Stomach smooth muscle (tissue), 2 donors: Measurements from ENCODE around the gene FLVCR2.

ENCODE experiments used
- H3K27ac ChIP-seq: one replicate; pipeline ENCODE4 v1.7.0; 2013; ENCODE audit warnings: mild to moderate bottlenecking, low read length, inconsistent platforms
- H3K27me3 ChIP-seq, 2 donors: one replicate each; pipeline ENCODE4 v1.7.0; 2013; ENCODE audit warnings: low read length in 2 of 2; ENCODE audit not compliant: insufficient read depth in 2 of 2, control insufficient read depth in 1 of 2
- H3K36me3 ChIP-seq, 2 donors: one replicate each; pipeline ENCODE4 v1.7.0; 2013; ENCODE audit warnings: low read length in 2 of 2; ENCODE audit not compliant: control insufficient read depth in 2 of 2, insufficient read depth in 2 of 2
- H3K4me1 ChIP-seq: one replicate; pipeline ENCODE4 v1.7.0; 2013; ENCODE audit warnings: low read length; ENCODE audit not compliant: control insufficient read depth, insufficient read depth
- H3K4me3 ChIP-seq, 2 donors: one replicate each; pipeline ENCODE4 v1.7.0; 2013; ENCODE audit warnings: low read length in 2 of 2
- H3K9ac ChIP-seq, 2 donors: one replicate each; pipeline ENCODE4 v1.7.0; 2013; ENCODE audit warnings: low read length in 2 of 2, mild to moderate bottlenecking in 1 of 2
- H3K9me3 ChIP-seq, 2 donors: one replicate each; pipeline ENCODE4 v1.7.0; 2013; ENCODE audit warnings: low read length in 2 of 2; ENCODE audit not compliant: control insufficient read depth in 2 of 2
- donor health status: healthy.
- donor health status: Pancreatic carcinoma.

Gene FLVCR2

GRCh38 chr14:75609116-75609515 is 30.7 kb downstream of the FLVCR2 start:
- no peak overlapping the region for H3K4me3 ChIP-seq
- no peak overlapping the region for H3K27ac ChIP-seq
- H3K36me3 ChIP-seq = no peaks in the 10 kb centered on the region
- no peaks in the 10 kb centered on the region for H3K27me3 ChIP-seq
- no peaks in the 10 kb centered on the region for H3K4me1 ChIP-seq
- no peaks in the 10 kb centered on the region for H3K9me3 ChIP-seq
- no peak overlapping the region for H3K9ac ChIP-seq

GRCh38 chr14:75609606-75610475 is 31.4 kb downstream of the FLVCR2 start:
- Histone ChIP-seq H3K9ac (no peak overlapping the region), H3K9me3 (no peaks in the 10 kb centered on the region), H3K36me3 (no peaks in the 10 kb centered on the region), H3K27me3 (no peaks in the 10 kb centered on the region), H3K4me1 (no peaks in the 10 kb centered on the region), H3K4me3 (no peak overlapping the region), H3K27ac (no peak overlapping the region)

- no peak overlapping the region for H3K4me3 ChIP-seq
- no peaks in the 10 kb centered on the region for H3K36me3 ChIP-seq
- no peak overlapping the region for H3K27ac ChIP-seq
Observed at GRCh38 chr14:75610834-75611233, 32.4 kb downstream of the FLVCR2 start.

GRCh38 chr14:75612157-75612556 is 33.7 kb downstream of the FLVCR2 start:
- H3K4me3 ChIP-seq = no peak overlapping the region
- H3K4me1 ChIP-seq = no peaks in the 10 kb centered on the region
- H3K36me3 ChIP-seq = no peaks in the 10 kb centered on the region
- H3K27ac ChIP-seq = no peak overlapping the region
- H3K27me3 ChIP-seq = no peaks in the 10 kb centered on the region
- H3K9me3 ChIP-seq = no peaks in the 10 kb centered on the region
- H3K9ac ChIP-seq = no peak overlapping the region

More at GRCh38 chr14:75610834-75611233, 32.4 kb downstream of the FLVCR2 start:
- H3K4me1 ChIP-seq = no peaks in the 10 kb centered on the region
- H3K9ac ChIP-seq = no peak overlapping the region
- no peaks in the 10 kb centered on the region for H3K9me3 ChIP-seq
- no peaks in the 10 kb centered on the region for H3K27me3 ChIP-seq

- H3K27ac ChIP-seq = no peak overlapping the region
- H3K4me1 ChIP-seq = no peaks in the 10 kb centered on the region
- H3K4me3 ChIP-seq = no peak overlapping the region
- no peaks in the 10 kb centered on the region for H3K9me3 ChIP-seq
- no peaks in the 10 kb centered on the region for H3K27me3 ChIP-seq
- H3K36me3 ChIP-seq = no peaks in the 10 kb centered on the region
- H3K9ac ChIP-seq = no peak overlapping the region
Observed at GRCh38 chr14:75614179-75614578, 35.8 kb downstream of the FLVCR2 start.

- no peak overlapping the region for H3K4me3 ChIP-seq
- H3K27me3 ChIP-seq = no peaks in the 10 kb centered on the region
- no peaks in the 10 kb centered on the region for H3K36me3 ChIP-seq
- no peaks in the 10 kb centered on the region for H3K9me3 ChIP-seq
- H3K27ac ChIP-seq = no peak overlapping the region
- peaks cover 3% of the 10 kb centered on the region for H3K4me1 ChIP-seq
- H3K9ac ChIP-seq = no peak overlapping the region
Observed at GRCh38 chr14:75615200-75615599, 36.8 kb downstream of the FLVCR2 start.

GRCh38 chr14:75619548-75619947 is 41.1 kb downstream of the FLVCR2 start:
- no peaks in the 10 kb centered on the region for H3K27me3 ChIP-seq
- no peak overlapping the region for H3K9ac ChIP-seq
- no peak overlapping the region for H3K27ac ChIP-seq
- H3K4me3 ChIP-seq = no peak overlapping the region
- H3K36me3 ChIP-seq = no peaks in the 10 kb centered on the region
- H3K9me3 ChIP-seq = no peaks in the 10 kb centered on the region
- peaks cover 3% of the 10 kb centered on the region for H3K4me1 ChIP-seq

- Histone ChIP-seq H3K27me3 (no peaks in the 10 kb centered on the region), H3K4me3 (no peak overlapping the region), H3K36me3 (no peaks in the 10 kb centered on the region), H3K9me3 (no peaks in the 10 kb centered on the region), H3K9ac (no peak overlapping the region), H3K27ac (no peak overlapping the region), H3K4me1 (no peaks in the 10 kb centered on the region)
Observed at GRCh38 chr14:75625034-75625433, 46.6 kb downstream of the FLVCR2 start.

- no peaks in the 10 kb centered on the region for H3K4me1 ChIP-seq
Observed at GRCh38 chr14:75626396-75626795, 48.0 kb downstream of the FLVCR2 start.

GRCh38 chr14:75626863-75627262 is 48.4 kb downstream of the FLVCR2 start:
- H3K9ac ChIP-seq = no peak overlapping the region
- H3K4me3 ChIP-seq = no peak overlapping the region
- H3K36me3 ChIP-seq = no peaks in the 10 kb centered on the region
- no peaks in the 10 kb centered on the region for H3K27me3 ChIP-seq
- no peaks in the 10 kb centered on the region for H3K9me3 ChIP-seq
- H3K27ac ChIP-seq = no peak overlapping the region
- H3K4me1 ChIP-seq = no peaks in the 10 kb centered on the region

More at GRCh38 chr14:75626396-75626795, 48.0 kb downstream of the FLVCR2 start:
- Histone ChIP-seq H3K36me3 (no peaks in the 10 kb centered on the region), H3K27ac (no peak overlapping the region), H3K4me3 (no peak overlapping the region), H3K27me3 (no peaks in the 10 kb centered on the region), H3K9me3 (no peaks in the 10 kb centered on the region), H3K9ac (no peak overlapping the region)

GRCh38 chr14:75627406-75627805 is 49.0 kb downstream of the FLVCR2 start:
- Histone ChIP-seq H3K4me3 (no peak overlapping the region), H3K4me1 (no peaks in the 10 kb centered on the region), H3K9ac (no peak overlapping the region), H3K27ac (no peak overlapping the region), H3K9me3 (no peaks in the 10 kb centered on the region), H3K36me3 (no peaks in the 10 kb centered on the region), H3K27me3 (no peaks in the 10 kb centered on the region)
